Esophagus (tissue), 2 donors: ENCODE measurements around the gene SPDYE18. TPM values are rescaled to one million over a fixed set of nuclear protein-coding genes. Genes with fewer than 3 reads are reported as not detected.
"Not testable (repeated sequence)": the region's sequence is repeated elsewhere in the genome, so short reads cannot be mapped to it uniquely, and the experiment has no call there.

Experiments
- H3K27ac ChIP-seq, 2 donors: one replicate each; pipeline ENCODE4 v1.5.1; 2013; ENCODE audit warnings: low read depth in 2 of 2, mild to moderate bottlenecking in 2 of 2, inconsistent platforms in 1 of 2, low read length in 1 of 2, moderate library complexity in 1 of 2
- H3K27me3 ChIP-seq, 2 donors: one replicate each; pipeline ENCODE4 v1.6.1; 2013; ENCODE audit warnings: low read length in 2 of 2, control low read depth in 1 of 2, mild to moderate bottlenecking in 1 of 2; ENCODE audit not compliant: insufficient read depth in 2 of 2, control insufficient read depth in 1 of 2
- H3K36me3 ChIP-seq, 2 donors: one replicate each; pipeline ENCODE4 v1.6.1; 2013; ENCODE audit warnings: low read length in 1 of 2; ENCODE audit not compliant: control insufficient read depth in 2 of 2, insufficient read depth in 2 of 2
- H3K4me1 ChIP-seq, 2 donors: one replicate each; pipeline ENCODE4 v1.6.1; 2013; ENCODE audit warnings: low read length in 1 of 2; ENCODE audit not compliant: control insufficient read depth in 2 of 2, insufficient read depth in 2 of 2
- H3K4me3 ChIP-seq, 2 donors: one replicate each; pipeline ENCODE4 v1.5.1; 2013; ENCODE audit warnings: low read length in 2 of 2, mild to moderate bottlenecking in 2 of 2, low read depth in 1 of 2, moderate library complexity in 1 of 2
- H3K9me3 ChIP-seq, 2 donors: one replicate each; pipeline ENCODE4 v1.6.1; 2013; ENCODE audit warnings: mild to moderate bottlenecking in 2 of 2, low read depth in 1 of 2, low read length in 1 of 2, moderate library complexity in 1 of 2; ENCODE audit not compliant: control insufficient read depth in 2 of 2, insufficient read depth in 1 of 2
- WGBS, 2 donors: extraction: QIAGEN DNeasy Blood & Tissue Kit; methylation state at CpG; one replicate each; pipeline ENCODE4 v1.1.7; 2013; 5-methylcytosine and 5-hydroxymethylcytosine counted together
- polyA plus RNA-seq, 2 donors: library from polyadenylated mRNA; stranded (reverse); fragments of 200-250 nt; gene quantifications; one replicate each; pipeline ENCODE4 v1.2.3, GENCODE V29; 2013
- donor health status: healthy with polysubstance abuse.
- donor health status: Bipolar disorder and iron deficiency.

SPDYE18 gene
- polyA plus RNA-seq, 2 donors: 0.20 to 0.31 TPM

DNA sequence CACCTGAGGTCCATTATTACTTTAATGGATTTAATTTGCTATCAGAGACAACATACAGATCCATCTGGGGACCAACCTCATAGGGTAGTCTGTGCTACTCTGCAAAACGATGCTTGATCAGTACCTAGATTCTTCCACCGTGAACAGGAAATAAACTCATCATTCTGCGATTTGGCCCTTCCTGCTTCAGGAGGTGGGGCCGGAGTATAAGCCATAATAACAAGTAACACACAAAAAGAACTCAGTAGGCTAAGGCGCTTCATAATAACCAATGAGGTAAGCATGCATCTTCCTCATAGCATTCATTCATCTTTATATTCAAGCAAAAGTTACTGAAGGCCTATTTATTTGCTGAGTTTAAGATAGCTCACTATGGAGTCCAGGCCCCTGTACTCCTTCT lies 17.3 kb upstream of the SPDYE18 start:
- not testable (repeated sequence) for H3K27me3 ChIP-seq, H3K36me3 ChIP-seq, H3K4me1 ChIP-seq, H3K27ac ChIP-seq, H3K4me3 ChIP-seq, H3K9me3 ChIP-seq
- 64 to 81% methylated on average over 4 to 5 of the region's 5 CpGs for WGBS, 2 donors

DNA sequence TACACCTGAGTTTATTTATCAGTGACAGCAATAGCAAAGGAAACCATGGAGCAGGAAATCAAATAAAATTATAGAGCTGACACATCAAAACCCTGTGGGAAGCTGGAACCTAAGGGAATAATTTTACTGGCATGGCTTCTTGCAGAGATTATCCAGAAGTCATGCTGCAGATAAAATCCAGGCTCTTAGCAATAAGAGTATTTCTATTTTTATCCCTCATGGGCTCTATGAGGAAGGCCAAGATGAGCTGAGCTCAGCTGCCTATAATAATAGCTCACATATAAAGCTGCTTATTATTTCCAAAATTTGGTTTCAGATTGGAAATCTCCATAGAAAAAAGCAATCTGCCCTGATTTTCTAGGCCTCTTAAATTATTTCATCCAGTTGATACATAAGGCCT lies 16.8 kb upstream of the SPDYE18 start:
- not testable (repeated sequence) for H3K27ac ChIP-seq, H3K4me1 ChIP-seq, H3K9me3 ChIP-seq, H3K4me3 ChIP-seq, H3K36me3 ChIP-seq, H3K27me3 ChIP-seq

DNA sequence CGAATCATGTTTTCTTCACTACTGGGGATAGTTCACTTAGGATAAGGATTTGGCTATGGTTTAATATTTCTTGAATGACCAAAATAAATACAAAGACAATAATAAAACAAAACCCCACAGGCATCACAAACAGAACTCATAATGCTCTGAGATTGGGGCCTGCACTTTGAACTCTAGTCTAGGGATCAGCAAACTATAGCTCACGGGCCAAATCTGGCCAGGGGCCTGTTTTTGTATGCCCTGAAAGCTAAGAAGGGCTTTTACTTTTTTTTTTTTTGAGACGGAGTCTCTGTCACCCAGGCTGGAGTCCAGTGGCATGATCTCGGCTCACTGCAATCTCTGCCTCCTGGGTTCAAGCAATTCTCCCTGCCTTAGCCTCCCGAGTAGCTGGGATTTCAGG lies 14.7 kb upstream of the SPDYE18 start:
- H3K9me3 ChIP-seq, H3K27me3 ChIP-seq, H3K4me3 ChIP-seq, H3K4me1 ChIP-seq, H3K27ac ChIP-seq, H3K36me3 ChIP-seq: not testable (repeated sequence)
- 90 to 91% methylated on average over 3 to 5 of the region's 5 CpGs for WGBS, 2 donors

DNA sequence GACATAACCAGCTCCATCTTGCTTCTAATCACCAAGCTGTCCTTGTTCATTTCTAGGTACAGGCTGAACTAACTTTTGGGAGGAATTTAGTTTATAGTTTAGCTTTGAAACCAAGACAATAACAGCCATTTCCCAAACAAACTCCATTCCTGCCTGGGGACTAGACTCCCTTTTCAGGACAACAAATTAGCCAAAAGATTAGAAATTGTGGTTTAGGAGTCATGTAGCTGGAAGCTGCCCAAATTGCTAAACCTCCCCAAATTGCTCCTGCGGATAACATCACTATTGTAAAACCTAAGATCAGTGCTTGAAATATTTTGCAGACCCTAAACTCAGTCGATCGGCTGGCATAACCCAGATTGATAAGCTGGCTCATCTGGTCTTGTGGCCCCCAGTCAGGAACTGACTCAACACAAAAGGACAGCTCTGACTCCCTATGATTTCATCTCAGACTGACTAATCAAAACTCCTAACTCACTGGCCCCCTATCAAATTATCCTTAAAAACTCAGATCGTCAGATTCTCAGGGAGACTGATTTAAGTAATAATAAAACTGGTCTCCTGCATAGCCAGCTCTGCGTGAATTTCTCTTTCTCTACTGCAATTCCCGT lies 12.5 kb upstream of the SPDYE18 start:
- 94 to 95% methylated on average over 4 to 5 of the region's 6 CpGs for WGBS, 2 donors
- H3K9me3 ChIP-seq, H3K27me3 ChIP-seq: not testable (repeated sequence)

DNA sequence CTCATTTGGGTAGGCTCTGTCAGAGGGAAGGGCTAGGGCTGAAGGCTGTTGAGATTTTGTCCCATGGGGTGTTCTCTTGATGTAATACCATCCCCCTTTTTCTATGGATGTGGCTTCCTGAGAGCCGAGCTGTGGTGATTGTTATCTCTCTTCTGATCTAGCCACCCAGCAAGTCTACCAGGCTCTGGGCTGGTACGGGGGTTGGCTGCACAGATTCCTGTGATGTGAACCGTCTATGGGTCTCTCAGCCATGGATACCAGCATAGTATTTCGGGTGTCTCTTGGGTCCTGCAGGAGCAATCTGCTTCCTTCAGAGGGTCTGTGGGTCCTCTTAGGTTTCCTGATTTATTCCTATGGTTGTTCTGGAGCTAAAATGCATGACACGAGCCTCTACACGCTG lies 8.8 kb upstream of the SPDYE18 start:
- WGBS, 2 donors: 93 to 94% methylated on average over 5 of the region's 6 CpGs
- not testable (repeated sequence) for H3K4me1 ChIP-seq, H3K36me3 ChIP-seq, H3K27me3 ChIP-seq, H3K4me3 ChIP-seq, H3K27ac ChIP-seq, H3K9me3 ChIP-seq

More for the DNA sequence above, 12.5 kb upstream of the SPDYE18 start:
- H3K27ac ChIP-seq, H3K36me3 ChIP-seq, H3K4me1 ChIP-seq, H3K4me3 ChIP-seq: not testable (repeated sequence)

DNA sequence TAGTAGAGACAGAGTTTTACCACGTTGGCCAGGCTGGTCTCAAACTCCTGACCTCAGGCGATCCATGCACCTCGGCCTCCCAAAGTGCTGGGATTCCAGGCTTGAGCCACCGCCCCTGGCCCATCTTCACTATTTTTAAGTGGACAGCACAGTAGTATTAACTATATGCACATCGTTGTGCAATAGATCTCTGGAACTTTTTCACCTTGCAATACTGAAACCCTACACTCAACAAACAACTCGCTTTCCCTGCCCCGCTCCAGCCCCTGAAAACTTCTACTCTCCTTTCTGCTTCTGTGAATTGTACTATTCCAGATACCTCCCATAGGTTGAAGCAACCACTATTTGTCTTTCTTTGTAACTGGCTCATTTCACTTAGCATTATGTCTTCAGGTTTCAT lies 3.5 kb upstream of the SPDYE18 start:
- H3K36me3 ChIP-seq, H3K9me3 ChIP-seq, H3K27me3 ChIP-seq, H3K4me3 ChIP-seq, H3K4me1 ChIP-seq, H3K27ac ChIP-seq: not testable (repeated sequence)
- WGBS, 2 donors: 84 to 88% methylated on average over 7 of the region's 7 CpGs

DNA sequence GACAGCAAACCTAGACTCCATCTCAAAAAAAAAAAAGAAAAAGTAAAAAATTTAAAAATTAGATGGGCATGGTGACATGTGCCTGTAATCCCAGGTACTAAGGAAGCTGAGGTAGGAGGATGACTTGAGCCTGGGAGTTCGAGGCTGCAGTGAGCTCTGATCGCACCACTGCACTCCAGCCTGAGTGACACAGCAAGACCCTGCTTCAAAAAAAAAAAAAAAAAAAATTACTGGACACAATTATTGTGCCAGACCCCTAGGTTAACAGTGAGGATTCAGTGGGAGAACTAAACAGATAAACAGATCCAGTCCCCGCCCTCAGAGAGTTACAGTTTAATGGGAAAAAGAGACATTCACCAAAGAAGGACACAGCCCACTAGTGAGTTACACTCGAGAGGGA lies 1.4 kb upstream of the SPDYE18 start:
- H3K27me3 ChIP-seq, H3K36me3 ChIP-seq, H3K9me3 ChIP-seq, H3K27ac ChIP-seq, H3K4me3 ChIP-seq, H3K4me1 ChIP-seq: not testable (repeated sequence)
- 80 to 97% methylated on average over 3 to 4 of the region's 4 CpGs for WGBS, 2 donors

DNA sequence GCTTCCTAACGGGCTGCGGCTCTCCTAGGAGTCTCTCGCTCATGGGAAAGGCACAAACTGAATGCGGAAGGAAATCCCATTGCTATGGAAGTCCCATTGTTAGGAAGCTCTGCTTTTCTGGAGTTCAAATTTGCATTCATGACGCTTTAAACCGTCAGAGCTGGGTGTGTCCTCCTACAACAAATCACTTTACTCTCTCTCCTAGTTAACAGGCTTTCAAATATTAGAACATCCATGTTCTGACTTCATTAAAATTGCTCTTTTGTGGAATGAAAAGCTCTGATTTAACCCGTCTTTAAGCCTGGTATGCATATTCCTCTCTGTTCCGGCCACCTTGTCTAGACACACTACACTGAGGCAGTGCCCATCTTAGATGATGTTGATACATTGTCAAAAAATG lies 30.1 kb downstream of the SPDYE18 start, which contains the start of gene SPDYE17:
Gene SPDYE17, minus strand, starts transcription at position 101 of the 400 bp plus-strand sequence. CDS start 1,791 bp downstream, outside the sequence.
- H3K27me3 ChIP-seq, H3K4me1 ChIP-seq, H3K9me3 ChIP-seq, H3K36me3 ChIP-seq, H3K4me3 ChIP-seq, H3K27ac ChIP-seq: not testable (repeated sequence)
- WGBS, 2 donors: 96 to 100% methylated on average over 1 to 5 of the region's 8 CpGs

DNA sequence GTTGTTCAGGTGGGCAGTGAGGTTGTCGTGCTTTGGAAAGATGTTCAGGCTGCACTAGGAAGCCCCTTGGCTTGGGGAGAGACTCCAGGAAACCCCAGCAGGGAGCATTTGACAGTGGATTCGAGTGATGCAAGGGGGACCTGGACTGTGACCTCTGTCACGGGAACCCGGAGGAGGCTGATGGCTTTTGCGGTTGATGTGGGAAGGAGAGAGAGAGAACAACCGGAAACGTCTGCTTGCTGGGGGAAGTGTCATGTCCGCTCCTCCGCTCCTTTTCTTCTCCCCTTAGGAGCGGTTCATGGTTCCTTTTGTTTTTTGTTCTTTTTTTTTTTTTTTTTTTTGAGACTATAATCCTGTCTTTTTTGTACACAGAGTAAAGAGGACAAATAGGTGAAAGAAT lies 36.0 kb downstream of the SPDYE18 start:
- not testable (repeated sequence) for H3K4me3 ChIP-seq, H3K9me3 ChIP-seq, H3K27me3 ChIP-seq, H3K36me3 ChIP-seq, H3K4me1 ChIP-seq, H3K27ac ChIP-seq
- 94 to 95% methylated on average over 7 of the region's 10 CpGs for WGBS, 2 donors

DNA sequence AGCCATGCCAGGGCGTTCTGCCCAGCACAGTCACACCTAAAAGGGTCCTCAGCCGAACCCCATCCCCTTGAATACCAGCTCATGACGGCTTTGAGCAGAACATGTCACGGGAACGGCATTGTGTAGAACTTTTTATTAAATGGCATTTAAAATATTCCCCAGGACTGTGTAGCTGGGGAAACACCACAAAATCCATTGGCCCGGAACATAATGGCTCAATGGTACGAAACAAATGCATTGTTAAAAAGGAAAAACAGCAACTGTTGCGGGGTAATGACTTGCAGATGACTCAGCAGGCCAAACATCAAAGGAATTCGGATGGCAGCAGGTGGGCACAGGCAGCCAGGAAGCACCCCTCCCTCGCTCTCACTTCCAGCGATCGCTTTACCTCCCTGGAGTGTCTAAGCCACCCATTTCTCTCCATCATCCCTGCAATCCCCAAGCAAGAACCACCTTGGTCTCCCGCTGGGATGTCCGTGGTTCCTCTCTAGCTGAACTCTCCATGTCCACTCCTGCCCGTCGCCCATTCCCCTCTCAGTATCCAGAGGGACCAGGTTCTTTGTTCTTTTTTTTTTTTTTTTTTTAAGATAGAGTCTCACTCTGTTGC lies 52.2 kb downstream of the SPDYE18 start:
- H3K9me3 ChIP-seq, H3K36me3 ChIP-seq, H3K27me3 ChIP-seq, H3K4me1 ChIP-seq, H3K4me3 ChIP-seq, H3K27ac ChIP-seq: not testable (repeated sequence)
- 50 to 67% methylated on average over 10 to 11 of the region's 16 CpGs for WGBS, 2 donors
